Activated naive CD8-positive, alpha-beta T cell treated with anti-CD3 and anti-CD28 coated beads, Interleukin-2, amount 50 U/mL, for 16 hours (primary cell): ENCODE results near the gene SLC12A7.
"Not testable (repeated sequence)": the region's sequence is repeated elsewhere in the genome, so short reads cannot be mapped to it uniquely, and the experiment has no call there.

ENCODE experiments used
- DNase-seq: peaks from one replicate; pipeline ENCODE4 v3.0.0-alpha.2; 2020; ENCODE audit warnings: low read depth, low spot score

The SLC12A7 gene

GRCh38 chr5:1062761-1063568, 48.9 kb downstream of the SLC12A7 start:
- DNase-seq: no peak

GRCh38 chr5:1061916-1062315, 49.9 kb downstream of the SLC12A7 start:
- DNase-seq: no peak

- DNase-seq: not testable (repeated sequence)
Observed at GRCh38 chr5:1061292-1061691, 50.6 kb downstream of the SLC12A7 start.

GRCh38 chr5:1060535-1060981, 51.3 kb downstream of the SLC12A7 start:
- DNase-seq: no peak

GRCh38 chr5:1059884-1060263, 52.0 kb downstream of the SLC12A7 start:
- DNase-seq: no peak

- no peak for DNase-seq
Observed at GRCh38 chr5:1058988-1059883, 52.6 kb downstream of the SLC12A7 start.

GRCh38 chr5:1058083-1058945, 53.5 kb downstream of the SLC12A7 start:
- no peak for DNase-seq

- DNase-seq: no peak
Observed at GRCh38 chr5:1057485-1058082, 54.3 kb downstream of the SLC12A7 start.

GRCh38 chr5:1056611-1057484, 55.0 kb downstream of the SLC12A7 start:
- DNase-seq: no peak

- DNase-seq: no peak
Observed at GRCh38 chr5:1055896-1056610, 55.8 kb downstream of the SLC12A7 start.

GRCh38 chr5:1054799-1055775, 56.8 kb downstream of the SLC12A7 start:
- DNase-seq: no peak

GRCh38 chr5:1054018-1054798, 57.7 kb downstream of the SLC12A7 start:
- DNase-seq: no peak

GRCh38 chr5:1053391-1054017, 58.4 kb downstream of the SLC12A7 start:
- no peak for DNase-seq

- no peak for DNase-seq
Observed at GRCh38 chr5:1052641-1053390, 59.0 kb downstream of the SLC12A7 start.

- DNase-seq: no peak
Observed at GRCh38 chr5:1052076-1052475, 59.8 kb downstream of the SLC12A7 start.

GRCh38 chr5:1051366-1051720, 60.5 kb downstream of the SLC12A7 start:
- no peak for DNase-seq
